Eye (tissue), 1 donor: ENCODE measurements around the gene PITPNM3.
"Not testable (repeated sequence)": the region's sequence is repeated elsewhere in the genome, so short reads cannot be mapped to it uniquely, and the experiment has no call there.

Source experiments
- DNase-seq: peaks from one replicate; pipeline ENCODE4 v3.0.0-alpha.2; 2015

The PITPNM3 gene

GRCh38 chr17:6497496-6498221 lies 58.7 kb downstream of the PITPNM3 start:
- DNase-seq = no peak

GRCh38 chr17:6496640-6497441 lies 59.5 kb downstream of the PITPNM3 start:
- no peak for DNase-seq

GRCh38 chr17:6496116-6496481 lies 60.3 kb downstream of the PITPNM3 start:
- DNase-seq = no peak

- DNase-seq = no peak
Measured at GRCh38 chr17:6495450-6496115, 60.8 kb downstream of the PITPNM3 start.

GRCh38 chr17:6494239-6494941 lies 62.0 kb downstream of the PITPNM3 start:
- DNase-seq = no peak

GRCh38 chr17:6492892-6493674 lies 63.3 kb downstream of the PITPNM3 start:
- DNase-seq = no peak

- DNase-seq = no peak
Measured at GRCh38 chr17:6491071-6491700, 65.2 kb downstream of the PITPNM3 start.

- no peak for DNase-seq
Measured at GRCh38 chr17:6489016-6489550, 67.3 kb downstream of the PITPNM3 start.

- DNase-seq = no peak
Measured at GRCh38 chr17:6488008-6488539, 68.3 kb downstream of the PITPNM3 start.

- DNase-seq = no peak
Measured at GRCh38 chr17:6487251-6488007, 68.9 kb downstream of the PITPNM3 start.

- DNase-seq = no peak
Measured at GRCh38 chr17:6485646-6486412, 70.5 kb downstream of the PITPNM3 start.

GRCh38 chr17:6483507-6483906 lies 72.8 kb downstream of the PITPNM3 start:
- no peak for DNase-seq

GRCh38 chr17:6482796-6483195 lies 73.6 kb downstream of the PITPNM3 start:
- not testable (repeated sequence) for DNase-seq

- DNase-seq = no peak
Measured at GRCh38 chr17:6482105-6482455, 74.3 kb downstream of the PITPNM3 start.

- DNase-seq = no peak
Measured at GRCh38 chr17:6480303-6480675, 76.1 kb downstream of the PITPNM3 start.

GRCh38 chr17:6479622-6480302 lies 76.6 kb downstream of the PITPNM3 start:
- peak; percentile 71 for DNase-seq

- no peak for DNase-seq
Measured at GRCh38 chr17:6478486-6478885, 77.9 kb downstream of the PITPNM3 start.

GRCh38 chr17:6477831-6478383 lies 78.4 kb downstream of the PITPNM3 start:
- DNase-seq = no peak

GRCh38 chr17:6476810-6477179 lies 79.6 kb downstream of the PITPNM3 start:
- peak; percentile 69 for DNase-seq
